EH (cell line): ENCODE measurements around the gene VSIG10L2.
A peak's percentile ranks its signal among the peaks of the same experiment; 100 is the strongest.
"Not testable (repeated sequence)": the region's sequence is repeated elsewhere in the genome, so short reads cannot be mapped to it uniquely, and the experiment has no call there.

Source experiments
- DNase-seq: peaks from one replicate; pipeline ENCODE4 v3.0.0-alpha.2; 2015; ENCODE audit warnings: low read depth

VSIG10L2 gene

GRCh38 chr11:125967515-125967914, 21.7 kb downstream of the VSIG10L2 start:
- DNase-seq: no peak

GRCh38 chr11:125968354-125968753, 22.5 kb downstream of the VSIG10L2 start:
- DNase-seq: no peak

DNA sequence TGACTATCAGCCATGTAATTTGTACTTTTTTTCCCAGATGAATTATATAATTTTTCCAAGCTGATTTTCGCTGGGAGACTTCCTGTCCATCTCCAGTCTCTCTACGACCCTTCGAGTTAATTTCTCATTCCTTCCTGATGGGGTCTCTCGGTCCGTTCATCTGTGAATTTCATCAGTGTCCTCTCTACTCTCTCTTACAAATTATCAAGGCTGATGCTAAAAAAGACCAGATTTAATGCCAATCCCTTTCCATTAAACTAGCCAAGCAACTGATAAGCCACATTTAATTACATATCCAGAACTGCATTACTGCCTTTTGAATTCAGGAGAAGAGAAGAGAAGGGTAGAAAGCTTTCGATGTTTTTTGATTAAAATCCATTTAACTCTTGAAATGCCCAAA, 25.8 kb downstream of the VSIG10L2 start:
- no peak for DNase-seq

DNA sequence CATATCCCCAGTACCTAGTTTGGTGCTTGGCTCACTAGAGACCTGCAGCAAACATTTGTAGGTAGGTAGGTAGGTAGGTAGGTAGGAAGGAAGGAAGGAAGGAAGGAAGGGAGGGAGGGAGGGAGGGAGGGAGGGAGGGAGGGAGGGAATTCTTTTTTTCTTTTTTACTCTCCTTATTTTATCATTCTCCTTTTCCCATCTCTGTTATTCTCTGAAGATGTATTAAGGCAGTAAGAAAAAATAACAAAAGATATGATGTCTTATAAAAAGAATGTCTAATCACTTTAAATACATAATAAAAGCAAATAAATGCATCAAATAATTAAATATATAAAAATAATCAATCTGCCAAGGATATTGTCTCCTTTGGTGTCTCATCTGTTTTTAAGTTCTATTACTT, 28.4 kb downstream of the VSIG10L2 start:
- no peak for DNase-seq

DNA sequence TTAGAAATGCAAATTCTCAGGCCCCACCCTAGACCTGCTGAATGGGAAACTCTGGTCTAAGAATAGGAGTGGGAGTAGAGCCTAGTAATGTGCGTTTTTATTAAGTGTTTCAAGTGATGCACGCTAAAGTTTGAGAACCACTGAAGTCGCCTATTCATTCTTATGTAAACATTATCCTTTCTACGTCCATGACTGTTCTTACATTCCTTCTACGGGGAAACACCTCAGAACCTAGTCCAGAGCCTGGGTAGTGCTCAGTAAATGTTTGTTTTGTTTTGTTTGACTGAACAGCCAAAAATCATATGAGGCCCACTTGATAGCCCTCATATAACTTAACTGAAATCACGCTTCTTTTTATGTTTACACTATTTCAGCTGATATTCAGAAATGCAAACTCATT, 29.8 kb downstream of the VSIG10L2 start:
- DNase-seq: no peak

- no peak for DNase-seq
Observed at GRCh38 chr11:125976156-125976555, 30.3 kb downstream of the VSIG10L2 start.

- no peak for DNase-seq
Observed at GRCh38 chr11:125977333-125977732, 31.5 kb downstream of the VSIG10L2 start.

DNA sequence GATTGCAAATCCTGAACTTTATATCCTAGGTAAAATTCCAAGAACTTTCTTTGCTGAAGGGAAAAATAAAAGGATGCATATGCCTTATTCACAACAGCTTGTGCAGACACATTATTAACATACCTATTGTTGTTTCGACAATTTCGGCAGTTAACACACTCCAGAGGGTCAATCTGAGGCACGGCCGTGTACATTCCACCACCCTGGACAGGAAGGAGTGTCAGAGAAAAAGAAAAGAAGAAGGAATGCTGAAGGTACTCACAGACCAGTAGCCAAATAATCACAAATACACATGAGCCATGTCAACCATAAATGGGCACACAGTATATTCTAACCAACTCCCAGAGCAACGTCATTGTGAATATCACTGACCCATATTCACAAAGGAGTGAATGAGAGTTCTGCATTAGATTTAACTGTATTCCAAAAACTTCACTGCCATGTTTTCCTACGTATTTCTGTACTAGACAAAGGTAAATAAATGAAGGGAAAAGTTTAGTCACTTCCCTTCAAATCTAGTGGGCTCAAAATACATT, 32.4 kb downstream of the VSIG10L2 start:
- DNase-seq: no peak

DNA sequence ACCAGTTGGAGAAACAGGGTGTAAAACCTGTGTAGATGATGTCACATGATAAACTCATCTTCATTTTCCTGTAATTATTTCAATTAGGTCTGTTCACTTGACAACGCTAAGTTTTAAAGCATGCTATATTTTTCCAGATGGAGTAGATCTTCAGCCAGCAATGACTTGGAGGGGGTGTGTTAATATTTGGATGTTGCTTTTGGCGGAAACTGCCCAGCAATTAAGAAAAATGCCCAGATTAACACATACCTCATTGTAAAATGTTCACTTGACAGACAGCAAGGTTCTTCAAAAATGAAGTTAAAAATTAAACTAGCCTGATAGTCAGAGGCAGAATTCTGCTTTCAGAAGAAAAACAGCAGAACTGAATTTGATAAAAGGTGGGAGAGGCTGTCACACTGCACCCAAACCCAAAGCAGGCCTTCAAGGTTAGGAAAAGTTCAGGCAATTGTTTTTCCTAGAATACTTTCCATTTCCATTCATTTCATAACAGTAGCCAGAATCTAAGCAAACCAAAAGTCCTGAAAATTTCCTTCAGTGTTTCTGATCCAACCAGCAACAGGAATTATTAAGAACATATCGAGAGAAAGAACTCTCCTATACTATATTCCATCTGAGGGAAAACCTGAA, 33.0 kb downstream of the VSIG10L2 start:
- no peak for DNase-seq

DNA sequence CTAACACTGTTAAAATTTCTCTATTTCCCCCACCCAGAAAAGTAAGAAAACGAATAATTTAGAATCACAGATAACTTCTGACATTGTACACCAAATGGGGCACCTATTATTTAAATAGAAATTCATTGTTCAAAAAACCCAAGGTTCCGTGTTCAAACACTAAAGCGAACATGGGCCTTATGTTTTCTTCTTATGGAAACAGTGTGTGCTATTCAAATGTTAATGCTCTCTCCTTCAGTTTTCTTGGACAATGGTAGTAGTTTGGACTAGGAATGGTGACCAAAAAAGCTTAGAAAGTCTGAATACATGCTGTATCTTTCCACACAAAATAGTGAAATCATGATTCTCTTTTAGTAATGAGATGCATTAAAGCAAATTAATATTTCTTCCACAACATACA, 33.7 kb downstream of the VSIG10L2 start:
- no peak for DNase-seq

GRCh38 chr11:125980436-125980835, 34.6 kb downstream of the VSIG10L2 start:
- no peak for DNase-seq

- no peak for DNase-seq
Observed at GRCh38 chr11:125982348-125982730, 36.5 kb downstream of the VSIG10L2 start.

DNA sequence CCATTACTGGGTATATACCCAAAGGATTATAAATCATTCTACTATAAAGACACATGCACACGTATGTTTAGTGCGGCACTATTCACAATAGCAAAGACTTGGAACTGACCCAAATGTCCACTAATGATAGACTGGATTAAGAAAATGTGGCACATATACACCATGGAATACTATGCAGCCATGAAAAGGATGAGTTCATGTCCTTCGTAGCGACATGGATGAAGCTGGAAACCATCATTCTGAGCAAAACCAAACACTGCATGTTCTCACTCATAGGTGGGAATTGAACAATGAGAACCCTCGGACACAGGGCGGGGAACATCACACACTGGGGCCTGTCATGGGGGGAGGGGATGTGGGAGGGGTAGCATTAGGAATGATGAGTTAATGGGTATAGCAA, 40.1 kb downstream of the VSIG10L2 start:
- not testable (repeated sequence) for DNase-seq

GRCh38 chr11:125987066-125987641, 41.3 kb downstream of the VSIG10L2 start:
- DNase-seq: no peak

DNA sequence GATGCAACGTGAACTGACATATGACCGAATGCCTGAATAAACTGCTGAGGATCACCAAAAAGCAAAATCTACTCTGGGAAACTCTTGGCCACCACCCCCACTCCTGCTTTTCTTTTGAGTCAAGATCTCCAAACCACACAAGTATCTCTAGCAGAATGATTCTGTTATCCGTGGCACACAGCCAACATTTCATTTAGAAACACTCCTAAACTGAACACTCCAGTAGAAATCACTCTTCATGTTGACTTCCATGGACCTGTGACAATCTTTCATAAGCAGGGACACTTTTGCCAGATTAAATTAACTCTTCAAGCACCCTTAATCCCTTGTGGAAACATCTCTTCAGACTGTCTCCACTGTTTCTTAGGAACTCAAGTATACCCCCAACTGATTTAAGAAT, 44.4 kb downstream of the VSIG10L2 start:
- peak; percentile 45 for DNase-seq

DNA sequence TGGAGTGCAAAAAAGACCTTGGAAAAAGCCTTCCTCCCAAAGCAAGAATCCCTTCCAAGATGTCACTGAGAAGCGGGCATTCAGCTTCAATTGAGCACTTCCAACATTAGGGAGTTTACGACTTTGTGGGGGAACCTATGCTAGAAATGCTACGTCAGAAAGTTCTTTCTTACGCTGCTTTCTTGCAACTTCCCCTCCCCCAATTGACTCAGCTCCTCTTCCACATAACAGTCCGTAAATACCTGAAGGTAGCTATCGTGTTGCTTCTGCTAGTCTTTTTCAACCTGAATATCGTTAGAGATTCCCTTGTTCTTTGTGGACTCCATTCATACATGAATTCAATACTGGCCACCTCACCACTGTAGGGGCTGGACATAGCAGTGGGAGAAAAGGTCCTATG, 47.0 kb downstream of the VSIG10L2 start:
- DNase-seq: no peak

GRCh38 chr11:125994509-125994908, 48.7 kb downstream of the VSIG10L2 start:
- DNase-seq: no peak

- no peak for DNase-seq
Observed at GRCh38 chr11:125995313-125995712, 49.5 kb downstream of the VSIG10L2 start.

GRCh38 chr11:125998267-125998666, 52.4 kb downstream of the VSIG10L2 start:
- no peak for DNase-seq

DNA sequence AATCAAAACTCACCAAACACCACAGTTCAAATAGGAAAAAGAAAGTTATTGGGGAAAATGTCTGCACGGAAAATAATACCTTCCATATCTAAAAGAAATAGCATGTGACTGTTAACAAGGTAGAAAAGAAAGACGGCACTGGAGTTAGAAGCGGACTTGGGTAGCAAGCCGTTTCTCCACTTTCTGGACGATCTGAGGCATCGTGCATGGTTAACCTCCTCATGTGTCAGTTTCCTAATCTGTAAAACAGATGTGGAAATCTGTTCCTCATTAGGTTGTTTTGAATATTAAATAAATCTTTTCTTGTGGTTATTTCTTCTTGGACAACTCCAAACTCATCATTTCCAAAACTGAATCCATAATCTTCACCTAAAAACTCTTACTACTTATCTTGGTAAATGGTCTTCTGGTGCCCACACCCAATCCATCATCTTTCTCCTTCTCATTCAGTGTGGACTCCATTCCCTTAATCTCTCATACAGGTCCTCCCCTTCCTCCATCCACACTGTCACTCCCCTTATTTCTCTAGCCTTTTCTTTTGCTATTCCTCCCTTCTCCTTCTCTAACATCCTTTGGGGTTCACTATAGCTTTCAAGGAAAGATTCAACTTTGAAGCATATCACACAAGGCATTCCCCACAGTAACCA, 53.5 kb downstream of the VSIG10L2 start:
- DNase-seq: no peak

GRCh38 chr11:126002181-126002580, 56.3 kb downstream of the VSIG10L2 start:
- DNase-seq: no peak
